KG1 (cell line): Measurements from ENCODE around the gene LIPI.
A peak's percentile ranks its signal among the peaks of the same experiment; 100 is the strongest.
"Not testable (repeated sequence)": the region's sequence is repeated elsewhere in the genome, so short reads cannot be mapped to it uniquely, and the experiment has no call there.

Experiments
- DNase-seq: peaks from one replicate; lab custom pipeline; 2025; lab: John Stamatoyannopoulos, UW

LIPI gene

GRCh38 chr21:14210738-14211137, at the start of gene LIPI:
TSS of gene LIPI (minus strand) at chr21:14210955. CDS start at chr21:14210845, 110 bp downstream.
- DNase-seq = no peak

- no peak for DNase-seq
Observed at GRCh38 chr21:14260174-14260764, 49.5 kb upstream of the LIPI start.

- no peak for DNase-seq
Observed at GRCh38 chr21:14259747-14260146, 49.0 kb upstream of the LIPI start.

- no peak for DNase-seq
Observed at GRCh38 chr21:14251336-14251735, 40.6 kb upstream of the LIPI start.

- no peak for DNase-seq
Observed at GRCh38 chr21:14245711-14246110, 35.0 kb upstream of the LIPI start.

- no peak for DNase-seq
Observed at GRCh38 chr21:14244911-14245310, 34.2 kb upstream of the LIPI start.

- DNase-seq = no peak
Observed at GRCh38 chr21:14243874-14244273, 33.1 kb upstream of the LIPI start.

- no peak for DNase-seq
Observed at GRCh38 chr21:14243461-14243860, 32.7 kb upstream of the LIPI start.

- no peak for DNase-seq
Observed at GRCh38 chr21:14241297-14241696, 30.5 kb upstream of the LIPI start.

- DNase-seq = no peak
Observed at GRCh38 chr21:14239281-14239680, 28.5 kb upstream of the LIPI start.

- DNase-seq = no peak
Observed at GRCh38 chr21:14236180-14236579, 25.4 kb upstream of the LIPI start.

- DNase-seq = no peak
Observed at GRCh38 chr21:14235101-14235500, 24.3 kb upstream of the LIPI start.

GRCh38 chr21:14229399-14229798, 18.6 kb upstream of the LIPI start:
- no peak for DNase-seq

GRCh38 chr21:14223365-14223764, 12.6 kb upstream of the LIPI start:
- no peak for DNase-seq

GRCh38 chr21:14215971-14216641, 5.4 kb upstream of the LIPI start, which contains the start of gene RBM11:
TSS of gene RBM11 (plus strand) at chr21:14216157. CDS start at chr21:14216187, 30 bp downstream.
- peak; percentile 42 for DNase-seq

- DNase-seq = no peak
Observed at GRCh38 chr21:14213164-14213563, 2.4 kb upstream of the LIPI start.

- no peak for DNase-seq
Observed at GRCh38 chr21:14206222-14206621, 4.5 kb downstream of the LIPI start.

GRCh38 chr21:14166463-14167223, 44.1 kb downstream of the LIPI start:
- not testable (repeated sequence) for DNase-seq

GRCh38 chr21:14143999-14144398, 66.8 kb downstream of the LIPI start:
- no peak for DNase-seq

- DNase-seq = no peak
Observed at GRCh38 chr21:14124266-14124665, 86.5 kb downstream of the LIPI start.

GRCh38 chr21:14121719-14122118, 89.0 kb downstream of the LIPI start:
- DNase-seq = peak; percentile 11

GRCh38 chr21:14120091-14120734, 90.5 kb downstream of the LIPI start:
- DNase-seq = no peak

GRCh38 chr21:14119038-14119437, 91.7 kb downstream of the LIPI start:
- DNase-seq = no peak
